IMR-90 (cell line): ENCODE results near the gene DGKB. TPM values are rescaled to one million over a fixed set of nuclear protein-coding genes. Genes with fewer than 3 reads are reported as not detected.

Source experiments
- ATAC-seq: fragments of 200-7000 bp; cut with Tn5 transposase; 2 replicates; pipeline ENCODE4 v1.9.1; 2020; ENCODE audit warnings: low read depth, mild to moderate bottlenecking, moderate library complexity
- BruUV-seq: library from RNA; stranded (reverse); fragments of 400-500 nt; replicated peaks from 2 replicates; lab custom pipeline; 2021; lab: Mats Ljungman, UMichigan
- CTCF ChIA-PET: fragments of 300-600 bp; formaldehyde crosslinking; extraction: SDS; loops from one replicate; lab custom pipeline; 2021; ENCODE audit warnings: antibody characterized with exemption; lab: Yijun Ruan, JAX
- POLR2A ChIA-PET: fragments of 300-600 bp; sonication (Branson Sonifier 250); formaldehyde crosslinking; loops from one replicate; lab custom pipeline; 2022; ENCODE audit warnings: antibody characterized with exemption; ENCODE audit not compliant: unreplicated experiment; lab: Charles Lee
- DNase-seq: peaks from one replicate; pipeline ENCODE4 v3.0.0; 2013
- H2AFZ ChIP-seq: replicated peaks from 2 replicates; pipeline ENCODE3; 2013; ENCODE audit warnings: low read length, mild to moderate bottlenecking; ENCODE audit not compliant: poor library complexity
- H2AK5ac ChIP-seq: 2 replicates; pipeline ENCODE4 v1.6.1; 2013; ENCODE audit warnings: low read depth, low read length, inconsistent platforms
- H2AK9ac ChIP-seq: replicated peaks from 2 replicates; pipeline ENCODE3; 2013; ENCODE audit warnings: mild to moderate bottlenecking, low read depth, low read length, moderate library complexity; ENCODE audit not compliant: poor library complexity
- H2BK120ac ChIP-seq: 2 replicates; pipeline ENCODE4 v1.6.1; 2013; ENCODE audit warnings: low read depth, low read length, inconsistent platforms
- H2BK15ac ChIP-seq: 3 replicates; pipeline ENCODE4 v1.6.1; 2013; ENCODE audit warnings: low read depth, low read length, inconsistent platforms
- H2BK20ac ChIP-seq: 2 replicates; pipeline ENCODE4 v1.6.1; 2013; ENCODE audit warnings: low read depth, mild to moderate bottlenecking, inconsistent platforms, low read length, moderate library complexity
- H2BK5ac ChIP-seq: 2 replicates; pipeline ENCODE4 v1.6.1; 2013; ENCODE audit warnings: mild to moderate bottlenecking, low read depth, low read length, inconsistent platforms; ENCODE audit not compliant: poor library complexity, severe bottlenecking
- H3K14ac ChIP-seq: replicated peaks from 2 replicates; pipeline ENCODE4 v1.6.1; 2013; ENCODE audit warnings: low read depth, low read length, inconsistent platforms
- H3K18ac ChIP-seq: 2 replicates; pipeline ENCODE4 v1.6.1; 2013; ENCODE audit warnings: low read depth, low read length, control low read depth
- H3K23ac ChIP-seq: 2 replicates; pipeline ENCODE4 v1.6.1; 2013; ENCODE audit warnings: low read depth, low read length, inconsistent platforms
- H3K27ac ChIP-seq: 2 replicates; pipeline ENCODE4 v1.5.1; 2013; ENCODE audit warnings: mild to moderate bottlenecking, control low read depth, low read length; ENCODE audit not compliant: insufficient read depth
- H3K27me3 ChIP-seq: 2 replicates; pipeline ENCODE4 v1.6.1; 2013; ENCODE audit warnings: low read length; ENCODE audit not compliant: control insufficient read depth, insufficient read depth
- H3K36me3 ChIP-seq: 2 replicates; pipeline ENCODE4 v1.6.1; 2013; ENCODE audit warnings: low read length, mixed read lengths; ENCODE audit not compliant: control insufficient read depth, insufficient read depth
- H3K4ac ChIP-seq: 2 replicates; pipeline ENCODE4 v1.6.1; 2013; ENCODE audit warnings: low read depth, low read length, inconsistent platforms
- H3K4me1 ChIP-seq: 2 replicates; pipeline ENCODE4 v1.6.1; 2013; ENCODE audit warnings: low read length, mixed read lengths; ENCODE audit not compliant: control insufficient read depth, insufficient read depth
- H3K4me2 ChIP-seq: 2 replicates; pipeline ENCODE4 v1.6.1; 2013; ENCODE audit warnings: low read depth, mild to moderate bottlenecking, control low read depth, low read length, moderate library complexity
- H3K4me3 ChIP-seq: 2 replicates; pipeline ENCODE4 v1.5.1; 2013; ENCODE audit warnings: low read depth, mild to moderate bottlenecking, control low read depth, low read length, moderate library complexity; ENCODE audit not compliant: insufficient read depth
- H3K56ac ChIP-seq: 2 replicates; pipeline ENCODE4 v1.6.1; 2013; ENCODE audit warnings: low read length, inconsistent platforms; ENCODE audit not compliant: insufficient read depth; ENCODE audit errors: extremely low read depth
- H3K79me1 ChIP-seq, 2 experiments: 2 replicates each; pipeline ENCODE4 v1.6.1; 2013; ENCODE audit warnings: low read length in 2 of 2, inconsistent platforms in 1 of 2, low read depth in 1 of 2
- H3K9ac ChIP-seq: 2 replicates; pipeline ENCODE4 v1.6.1; 2013; ENCODE audit warnings: low read depth, low read length, control low read depth
- H3K9me1 ChIP-seq: 2 replicates; pipeline ENCODE4 v1.6.1; 2013; ENCODE audit warnings: low read length, inconsistent platforms; ENCODE audit not compliant: insufficient read depth
- H3K9me3 ChIP-seq: 2 replicates; pipeline ENCODE4 v1.6.1; 2013; ENCODE audit warnings: low read length; ENCODE audit not compliant: control insufficient read depth, insufficient read depth
- H4K20me1 ChIP-seq: 2 replicates; pipeline ENCODE4 v1.6.1; 2013; ENCODE audit warnings: low read length, inconsistent platforms; ENCODE audit not compliant: insufficient read depth
- H4K5ac ChIP-seq: 2 replicates; pipeline ENCODE4 v1.6.1; 2013; ENCODE audit warnings: mild to moderate bottlenecking, low read depth, low read length, control low read depth
- H4K8ac ChIP-seq, 2 experiments: 2 replicates each; pipeline ENCODE4 v1.6.1; 2013; ENCODE audit warnings: low read depth in 2 of 2, low read length in 2 of 2, control low read depth in 1 of 2, inconsistent platforms in 1 of 2
- H4K91ac ChIP-seq: 2 replicates; pipeline ENCODE4 v1.6.1; 2013; ENCODE audit warnings: low read depth, low read length, inconsistent platforms; ENCODE audit not compliant: insufficient read depth
- CEBPB ChIP-seq: IDR thresholded peaks from 2 replicates; pipeline ENCODE4 v1.6.1; 2012; ENCODE audit warnings: low read depth, low read length, improper control_type of control experiment
- CHD1 ChIP-seq: IDR thresholded peaks from 2 replicates; pipeline ENCODE4 v1.6.1; 2012; ENCODE audit warnings: low read depth, low read length, improper control_type of control experiment
- CTCF ChIP-seq: conservative IDR thresholded peaks from 2 replicates; pipeline ENCODE4 v1.5.1; 2012; ENCODE audit warnings: mild to moderate bottlenecking, low read depth, low read length, improper control_type of control experiment
- ELK1 ChIP-seq: fragments of 150-350 bp; IDR thresholded peaks from 2 replicates; pipeline ENCODE4 v1.6.1; 2016; ENCODE audit warnings: low read depth, mild to moderate bottlenecking, low read length, moderate library complexity, borderline replicate concordance
- FOS ChIP-seq: fragments of 150-350 bp; IDR thresholded peaks from 2 replicates; pipeline ENCODE4 v1.6.1; 2016; ENCODE audit warnings: low read depth, low read length
- MAFK ChIP-seq: IDR thresholded peaks from 2 replicates; pipeline ENCODE4 v1.6.1; 2012; ENCODE audit warnings: low read depth, low read length, improper control_type of control experiment
- MAZ ChIP-seq: IDR thresholded peaks from 2 replicates; pipeline ENCODE4 v1.6.1; 2012; ENCODE audit warnings: low read depth, mild to moderate bottlenecking, low read length, improper control_type of control experiment, moderate library complexity, borderline replicate concordance
- MXI1 ChIP-seq: IDR thresholded peaks from 2 replicates; pipeline ENCODE4 v1.6.1; 2012; ENCODE audit warnings: low read depth, mild to moderate bottlenecking, low read length, moderate library complexity, borderline replicate concordance
- NFE2L2 ChIP-seq: fragments of 150-350 bp; IDR thresholded peaks from 2 replicates; pipeline ENCODE4 v1.6.1; 2016; ENCODE audit warnings: low read depth, mild to moderate bottlenecking, low read length
- POLR2A ChIP-seq: IDR thresholded peaks from 2 replicates; pipeline ENCODE4 v1.6.1; 2012; ENCODE audit warnings: mild to moderate bottlenecking, low read depth, low read length
- RAD21 ChIP-seq: IDR thresholded peaks from 2 replicates; pipeline ENCODE4 v1.6.1; 2012; ENCODE audit warnings: low read length, improper control_type of control experiment
- RCOR1 ChIP-seq: IDR thresholded peaks from 2 replicates; pipeline ENCODE4 v1.6.1; 2012; ENCODE audit warnings: mild to moderate bottlenecking, low read length, improper control_type of control experiment; ENCODE audit not compliant: insufficient replicate concordance
- RFX5 ChIP-seq: IDR thresholded peaks from 2 replicates; pipeline ENCODE4 v1.8.0; 2012; ENCODE audit warnings: low read depth, mild to moderate bottlenecking, low read length, moderate library complexity
- SMC3 ChIP-seq: fragments of 150-350 bp; IDR thresholded peaks from 2 replicates; pipeline ENCODE4 v1.6.1; 2016; ENCODE audit warnings: low read depth, mild to moderate bottlenecking, antibody characterized with exemption, low read length, moderate library complexity
- USF2 ChIP-seq: fragments of 150-350 bp; IDR thresholded peaks from 2 replicates; pipeline ENCODE4 v1.6.1; 2017; ENCODE audit warnings: mild to moderate bottlenecking, antibody characterized with exemption, low read length, low read depth
- whole genome bisulfite sequencing, 2 experiments: methylation state at CpG; one replicate each; pipeline versions ENCODE4 v1.1.5 to v1.1.7; 2013; ENCODE audit warnings: missing lambda C conversion rate in 2 of 2; ENCODE audit not compliant: insufficient read length in 1 of 2; ENCODE audit errors: extremely low coverage in 2 of 2; 5-methylcytosine and 5-hydroxymethylcytosine counted together
- dilution Hi-C: fragments of 300-500 bp; cut with HindIII; formaldehyde crosslinking; loops from one replicate; pipeline ENCODE4 v1.14.3; 2018; ENCODE audit warnings: low sequenced_read_pairs; ENCODE audit not compliant: unreplicated experiment
- in situ Hi-C: fragments of 300-500 bp; cut with MboI; formaldehyde crosslinking; loops from 3 replicates; pipeline ENCODE4 v1.14.3; 2019; ENCODE audit warnings: low sequenced_read_pairs, inconsistent platforms, mixed read lengths
- intact Hi-C: fragments of 100-400 bp; cut with micrococcal nuclease; formaldehyde crosslinking; loops from 2 replicates; pipeline ENCODE4 v1.10.0; 2022
- polyA plus RNA-seq, 3 experiments: library from polyadenylated mRNA; depleted of rRNA; stranded (reverse); fragments of >200 nt; gene quantifications; 2 replicates each; pipeline ENCODE4 v1.2.3, GENCODE V29; 2012; ENCODE audit warnings: low replicate concordance in 1 of 3
- total RNA-seq: library from RNA; depleted of rRNA; stranded (reverse); fragments of >200 nt; gene quantifications from 2 replicates; pipeline ENCODE4 v1.2.3, GENCODE V29; 2012

Gene DGKB
- total and polyA plus RNA-seq, 2 of the 4 experiments (the other 2 are of a cell fraction): not detected

- Histone ChIP-seq H3K27me3 (no peaks in the 10 kb centered on the region), H3K18ac (no peak overlapping the region), H2BK120ac (no peak overlapping the region), H3K36me3 (no peaks in the 10 kb centered on the region), H4K20me1 (no peaks in the 10 kb centered on the region), H3K56ac (no peak overlapping the region), H2AK9ac (no peak overlapping the region), H3K4me1 (no peaks in the 10 kb centered on the region), H2BK20ac (no peak overlapping the region), H3K9ac (no peak overlapping the region), H2AK5ac (no peak overlapping the region), H4K5ac (no peak overlapping the region), H3K14ac (no peak overlapping the region), H3K23ac (no peak overlapping the region), H2BK5ac (no peak overlapping the region), H3K4ac (no peak overlapping the region), H4K8ac (no peak overlapping the region), H3K4me3 (no peak overlapping the region), H3K27ac (no peak overlapping the region), H3K9me3 (no peaks in the 10 kb centered on the region), H2BK15ac (no peak overlapping the region), H4K91ac (no peak overlapping the region), H2AFZ (no peak overlapping the region), H3K4me2 (no peak overlapping the region), H3K9me1 (no peaks in the 10 kb centered on the region), H3K79me1 (no peaks in the 10 kb centered on the region)
- ChIA-PET POLR2A (no interaction called here), CTCF (no interaction called here)
- no CpG with 5 or more reads among the region's 2 CpGs for WGBS, 2 experiments
- TF ChIP-seq MXI1 (no peak), ELK1 (no peak), NFE2L2 (no peak), RCOR1 (no peak), FOS (no peak), CTCF (no peak), MAFK (no peak), USF2 (no peak), POLR2A (no peak), RFX5 (no peak), MAZ (no peak), CEBPB (no peak), CHD1 (no peak), RAD21 (no peak), SMC3 (no peak)
- dilution Hi-C loops (no loop called here), intact Hi-C loops (no loop called here), in situ Hi-C loops (no loop called here)
- ATAC-seq (no peak), DNase-seq (no peak)
- BruUV-seq: no TSS peak
Observed at GRCh38 chr7:14770614-14771013, 131.9 kb downstream of the DGKB start.
